HG03135 (cell line): ENCODE data around the gene ASB1.

Source experiments
- ATAC-seq: cut with Tn5 transposase; IDR thresholded peaks from one replicate; pipeline ENCODE4 v1.9.1; 2021; ENCODE audit warnings: mild to moderate bottlenecking, moderate library complexity; ENCODE audit not compliant: unreplicated experiment

Gene ASB1

DNA sequence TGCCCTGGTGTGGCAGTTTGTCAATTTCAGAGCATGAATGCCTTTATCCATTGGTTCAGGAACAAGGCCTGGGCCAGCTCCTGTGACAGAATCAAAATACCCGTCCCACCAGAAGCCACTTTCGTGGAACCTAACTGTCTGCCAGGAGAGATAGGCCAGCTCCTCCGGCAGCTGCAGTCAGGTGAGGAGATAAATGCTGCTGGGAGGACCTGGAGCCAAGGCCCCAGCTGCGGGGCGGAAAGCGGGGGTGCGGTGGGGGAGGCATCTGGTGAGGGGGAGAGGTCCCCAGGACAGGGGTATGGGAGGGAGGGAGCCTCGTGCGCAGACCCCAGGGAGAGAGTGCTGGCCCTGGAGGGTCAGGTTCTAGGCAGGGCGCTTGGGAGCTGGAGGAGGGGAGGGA, 4.4 kb upstream of the ASB1 start:
- no peak for ATAC-seq

DNA sequence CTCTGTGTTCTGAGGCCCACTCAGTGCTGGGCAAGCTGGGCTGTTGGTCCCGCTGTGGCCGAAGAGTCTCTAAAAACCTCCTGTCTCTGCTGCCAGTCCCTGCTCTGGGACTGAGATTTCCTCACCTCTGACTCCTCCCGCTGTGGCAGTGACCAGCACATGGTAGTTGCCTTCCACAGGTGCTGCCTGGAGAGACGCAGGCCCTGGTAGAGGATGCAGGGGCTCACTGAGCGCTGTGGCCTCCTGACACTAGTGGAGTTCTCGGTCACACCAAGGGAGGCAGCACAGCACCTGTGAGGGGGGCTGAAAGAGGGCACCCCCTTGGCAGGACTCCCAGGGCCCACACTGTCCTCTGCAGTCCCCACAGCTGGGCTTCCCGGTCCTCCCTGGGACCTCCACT, 3.8 kb upstream of the ASB1 start:
- ATAC-seq, result no peak

DNA sequence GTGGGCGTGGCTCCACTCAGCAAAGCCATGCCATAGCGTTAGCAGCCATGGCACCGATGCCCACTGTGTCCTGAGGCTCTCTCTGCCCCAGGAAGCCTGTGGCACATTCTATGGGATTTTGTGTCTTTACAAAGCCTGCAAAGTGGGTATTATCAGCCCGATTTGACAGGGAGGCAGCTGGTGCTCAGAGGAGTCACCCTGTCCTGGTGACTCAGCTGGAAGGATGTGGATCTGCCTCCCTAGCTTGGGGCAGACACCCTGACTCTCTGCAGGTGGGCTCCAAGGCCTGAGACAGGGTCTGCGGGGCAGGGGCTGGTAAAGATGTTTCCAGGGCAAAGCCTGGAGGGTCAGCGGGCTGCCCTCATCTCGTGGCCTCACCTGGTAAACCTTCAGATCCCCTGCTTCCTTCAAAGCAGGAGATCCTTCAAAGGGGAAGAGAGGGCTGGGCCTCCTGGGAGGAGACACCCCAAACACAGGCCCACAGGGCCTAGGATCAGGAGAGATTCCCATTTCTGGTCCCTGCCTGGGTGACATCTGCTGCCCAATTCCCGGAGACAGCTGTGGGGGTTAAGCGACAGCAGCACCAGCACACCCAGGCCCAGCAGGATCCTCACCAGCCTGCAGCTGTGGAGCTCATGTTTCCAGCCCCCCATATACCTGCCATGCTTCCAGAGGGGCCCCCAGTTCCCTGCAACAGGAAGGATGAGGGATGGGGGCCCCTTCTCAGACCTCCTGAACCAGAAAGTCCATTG, 3.0 kb upstream of the ASB1 start:
- no peak for ATAC-seq

- ATAC-seq, result no peak
These were observed 2.4 kb upstream of the ASB1 start for GRCh38 chr2:238424313-238424700.

GRCh38 chr2:238425505-238425978, 1.2 kb upstream of the ASB1 start:
- ATAC-seq, result no peak

DNA sequence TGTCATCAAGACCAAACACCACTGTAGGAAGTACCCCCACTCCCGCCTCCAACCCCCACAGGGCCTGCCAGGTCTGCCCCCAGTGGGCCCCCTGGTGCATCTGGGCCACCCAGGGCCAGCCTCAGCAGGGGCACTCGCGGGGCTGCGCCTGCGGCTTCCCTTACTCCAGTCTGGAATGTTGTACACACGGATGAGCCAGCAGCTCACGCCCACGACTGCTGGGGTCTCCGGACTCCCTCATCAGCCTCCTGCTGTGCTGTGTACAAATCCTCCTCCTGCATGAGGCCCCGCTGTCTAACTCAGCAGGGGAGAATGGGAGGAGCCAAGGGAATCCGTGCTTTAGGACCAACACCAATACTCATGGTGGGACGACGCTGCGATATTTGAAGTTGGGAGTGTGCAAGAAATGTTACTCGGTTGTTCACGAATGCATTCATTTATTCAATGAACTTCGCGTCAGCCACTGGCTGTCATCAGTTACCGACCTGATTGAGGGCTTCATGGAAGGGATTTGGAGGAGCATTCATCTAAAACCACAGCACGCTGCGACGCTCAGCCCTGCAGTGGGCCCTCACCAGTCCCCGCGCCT, 654 bp upstream of the ASB1 start:
- peak; percentile 27 for ATAC-seq

DNA sequence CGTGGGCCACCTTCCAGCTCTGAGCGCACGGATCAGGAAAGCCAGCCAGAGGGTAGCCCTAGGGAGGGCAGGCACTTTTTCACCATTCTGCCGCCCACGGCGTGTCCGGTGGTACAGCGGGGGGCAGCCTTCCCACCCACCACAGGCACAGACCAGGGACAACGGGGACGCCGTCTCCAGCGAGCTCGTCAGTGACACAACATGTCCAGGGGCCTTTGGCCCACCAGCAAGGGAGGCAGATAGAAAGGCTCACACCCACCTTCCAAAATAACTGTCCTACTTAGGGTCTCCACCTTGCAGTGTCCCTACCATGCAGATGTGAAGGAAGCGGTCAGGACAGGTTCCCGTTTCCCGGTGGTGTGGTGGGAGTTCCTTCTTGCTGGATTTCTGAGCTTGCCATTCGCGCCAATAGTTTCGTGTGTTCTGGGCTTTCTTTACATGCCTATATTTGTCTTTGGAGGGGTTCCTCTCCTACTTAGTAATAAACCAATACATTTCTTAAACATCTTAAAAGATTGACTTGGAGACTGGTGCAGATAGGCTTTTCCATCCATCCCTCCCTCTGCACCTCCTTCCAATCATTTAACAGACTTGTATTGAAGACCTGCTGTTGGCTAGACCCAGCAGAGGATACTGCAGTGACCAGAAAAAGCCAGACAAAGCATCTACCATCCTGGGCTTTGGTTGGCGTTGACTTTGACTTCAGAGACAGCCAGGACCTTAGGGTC, 872 bp downstream of the ASB1 start:
- peak; percentile 6 for ATAC-seq

DNA sequence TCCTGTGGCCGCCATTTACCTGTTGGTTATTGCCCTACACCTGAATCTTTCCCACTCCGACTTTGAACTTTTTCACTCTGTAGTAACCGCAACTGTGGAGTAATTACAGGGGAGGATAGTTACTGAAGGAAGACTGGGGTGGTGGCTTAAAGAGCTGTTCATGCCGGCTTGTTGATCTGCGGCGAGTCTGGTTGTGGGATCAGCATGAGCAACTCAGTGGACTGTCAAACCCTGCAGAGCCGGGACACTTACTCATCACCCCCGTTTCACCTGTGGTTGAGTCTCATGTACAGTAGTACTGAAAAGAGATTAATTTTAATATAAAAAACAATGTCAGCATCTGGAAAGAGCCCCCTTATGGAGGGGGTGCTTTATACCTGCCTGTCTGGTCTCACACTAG, 2.1 kb downstream of the ASB1 start:
- no peak for ATAC-seq

DNA sequence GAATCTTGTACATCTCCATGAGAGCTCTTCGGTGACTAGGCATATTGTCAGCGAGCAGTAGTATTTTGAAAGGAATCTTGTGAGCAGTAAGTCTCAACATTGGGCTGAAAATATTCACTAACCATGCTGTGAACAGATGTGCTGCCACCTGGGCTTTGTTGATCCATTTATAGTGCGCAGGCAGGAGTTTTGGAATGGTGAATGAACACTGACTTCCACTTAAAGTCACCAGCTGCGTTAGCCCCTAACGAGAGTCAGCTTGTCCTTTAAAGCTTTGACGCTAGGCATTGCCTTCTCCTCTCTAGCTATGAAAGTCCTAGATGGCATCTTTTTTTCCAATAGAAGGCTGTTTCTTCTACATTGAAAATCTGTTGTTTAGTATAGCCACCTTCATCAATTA, 4.1 kb downstream of the ASB1 start:
- ATAC-seq, result no peak

DNA sequence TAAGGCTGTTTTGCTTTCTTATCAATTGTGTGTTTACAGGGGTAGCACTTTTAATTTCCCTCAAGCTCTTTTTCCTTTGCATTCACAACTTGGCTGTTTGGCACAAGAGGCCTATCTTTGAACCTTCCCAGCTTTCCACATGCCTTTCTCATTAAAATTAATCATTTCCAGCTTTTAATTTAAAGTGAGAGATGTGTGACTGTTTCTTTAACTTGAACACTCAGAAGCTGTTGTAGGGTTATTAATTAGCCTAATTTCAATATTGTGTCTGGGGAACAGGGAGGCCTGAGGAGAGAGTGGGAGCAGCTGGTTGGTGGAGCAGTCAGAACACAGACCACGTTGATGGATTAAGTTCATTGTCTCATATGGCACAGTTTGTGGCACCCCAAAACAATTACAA, 4.7 kb downstream of the ASB1 start:
- no peak for ATAC-seq

GRCh38 chr2:238433300-238433915, 6.7 kb downstream of the ASB1 start:
- no peak for ATAC-seq

GRCh38 chr2:238433941-238434845, 7.5 kb downstream of the ASB1 start:
- no peak for ATAC-seq

DNA sequence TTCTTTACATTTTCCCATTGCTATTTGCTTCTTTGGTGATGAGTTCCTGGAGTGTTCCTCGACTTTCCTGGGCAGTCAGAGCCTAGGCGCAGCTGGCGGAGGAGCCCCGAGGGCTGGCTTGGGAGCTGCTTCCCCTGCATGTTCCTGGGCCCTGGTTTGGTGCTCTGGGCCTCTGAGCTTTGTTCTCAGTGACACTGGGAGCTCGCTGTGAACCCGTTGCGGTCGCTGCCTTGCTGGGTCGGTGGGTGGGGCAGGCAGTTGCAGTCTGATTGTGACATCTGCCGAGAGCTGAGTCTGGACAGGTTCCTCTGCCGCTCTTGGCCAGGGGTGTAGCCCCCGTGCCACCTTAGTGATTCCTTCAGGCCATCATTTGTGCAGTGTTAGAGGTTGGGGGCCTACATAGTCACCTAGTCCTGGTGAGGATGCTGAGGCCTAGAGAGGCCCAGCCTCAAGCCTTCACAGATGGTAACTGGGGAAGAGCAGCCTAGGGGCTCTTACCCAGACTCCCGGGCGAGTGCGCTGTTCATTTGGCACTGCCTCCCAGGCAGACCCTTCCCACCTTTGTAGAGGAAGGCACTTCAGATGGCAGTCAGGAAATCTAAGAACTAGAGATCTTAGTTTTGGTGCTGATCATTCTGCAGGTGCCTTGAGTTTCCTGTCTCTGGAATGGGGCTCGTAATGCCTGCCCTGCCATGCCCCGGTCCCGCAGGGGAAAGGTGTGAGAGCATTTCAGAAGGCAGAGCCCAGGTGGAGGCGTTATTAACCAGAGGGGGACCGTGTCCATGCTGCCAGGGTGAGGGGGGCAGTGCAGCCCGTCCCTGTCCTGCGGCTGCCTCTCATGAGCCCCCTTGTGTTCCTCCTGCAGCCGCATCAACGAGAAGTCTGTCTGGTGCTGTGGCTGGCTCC, 8.4 kb downstream of the ASB1 start:
- no peak for ATAC-seq

- no peak for ATAC-seq
These were observed 9.0 kb downstream of the ASB1 start for GRCh38 chr2:238435752-238436096.

DNA sequence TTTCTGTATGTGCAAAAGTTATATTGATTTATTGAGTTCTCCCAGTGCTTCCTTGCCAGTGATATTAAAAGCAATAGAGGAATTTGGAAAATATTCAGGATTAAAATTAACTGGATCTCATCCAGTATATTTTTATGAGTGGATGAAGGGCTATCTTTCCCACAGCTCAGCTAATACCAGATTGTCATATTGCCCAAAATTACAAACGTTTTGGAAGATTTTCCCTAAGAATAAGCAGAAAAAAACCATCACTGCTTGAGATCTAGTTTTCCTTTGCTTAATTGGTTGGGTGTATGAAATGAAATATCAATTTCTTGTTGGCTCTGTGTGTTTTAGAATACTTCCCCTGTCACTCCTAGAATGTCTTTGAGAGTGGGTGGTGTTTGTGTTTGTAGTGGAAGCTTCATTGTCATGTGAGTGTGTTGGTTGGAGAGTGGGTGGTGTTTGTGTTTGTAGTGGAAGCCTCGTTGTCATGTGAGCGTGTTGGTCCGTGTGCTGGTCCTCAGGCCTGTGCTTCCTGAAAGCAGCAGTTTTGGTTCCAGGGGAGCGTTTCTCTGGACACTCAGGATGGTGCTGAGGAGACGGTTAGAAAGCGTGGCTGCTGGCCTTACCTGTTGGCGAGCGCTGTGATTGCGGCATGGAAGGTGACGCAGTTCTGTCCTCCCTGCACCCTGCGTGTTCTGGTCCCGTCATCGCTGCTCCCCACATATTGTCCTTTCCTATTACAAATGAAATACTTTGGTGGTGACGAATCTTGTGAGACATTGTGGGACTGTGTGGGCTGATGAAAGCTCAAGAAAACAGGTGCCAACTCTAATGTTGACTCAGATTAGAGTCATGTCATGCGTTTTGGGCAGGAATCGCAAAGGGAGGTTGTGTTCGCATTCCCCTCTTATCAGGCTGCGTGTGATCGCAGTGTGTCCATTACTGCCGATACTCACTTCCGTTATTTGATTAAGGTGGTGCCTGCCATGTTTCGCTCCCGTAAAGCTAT, 12.4 kb downstream of the ASB1 start:
- no peak for ATAC-seq

- no peak for ATAC-seq
These were observed 13.2 kb downstream of the ASB1 start for GRCh38 chr2:238439917-238440316.

GRCh38 chr2:238440331-238440730, 13.6 kb downstream of the ASB1 start:
- ATAC-seq, result no peak

DNA sequence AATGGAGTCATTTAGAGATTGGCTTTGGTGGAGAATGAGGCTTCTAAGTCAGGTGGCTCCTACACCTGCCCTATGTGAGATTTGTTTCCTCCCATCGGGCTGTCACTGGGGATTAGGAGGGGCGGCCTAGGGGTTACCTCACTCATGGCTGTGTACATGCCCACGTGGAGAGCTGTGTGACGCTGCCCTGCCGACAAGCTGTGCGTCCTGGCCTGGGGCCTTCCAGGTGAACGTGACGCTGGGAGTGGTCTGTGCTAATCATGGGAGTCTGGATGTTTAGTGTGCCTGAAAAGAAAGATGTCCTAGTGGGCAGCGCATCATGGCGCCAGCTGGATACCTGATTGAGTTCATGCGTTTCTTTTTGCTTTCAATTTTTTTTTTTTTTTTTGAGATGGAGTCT, 14.0 kb downstream of the ASB1 start:
- ATAC-seq, result no peak
